GM18508 (cell line): ENCODE measurements around the gene SUSD1.

Experiments used
- ATAC-seq: cut with Tn5 transposase; IDR thresholded peaks from one replicate; pipeline ENCODE4 v1.9.1; 2021; ENCODE audit warnings: moderate number of reproducible peaks; ENCODE audit not compliant: insufficient read depth, unreplicated experiment

The SUSD1 gene

GRCh38 chr9:112110094-112110776 is 64.9 kb downstream of the SUSD1 start:
- no peak for ATAC-seq

- ATAC-seq, result no peak
Measured at GRCh38 chr9:112104901-112105300, 70.2 kb downstream of the SUSD1 start.

GRCh38 chr9:112104401-112104800 is 70.7 kb downstream of the SUSD1 start:
- ATAC-seq, result no peak

- ATAC-seq, result no peak
Measured at GRCh38 chr9:112103405-112103804, 71.7 kb downstream of the SUSD1 start.

GRCh38 chr9:112097712-112098688 is 77.1 kb downstream of the SUSD1 start:
- ATAC-seq, result no peak

GRCh38 chr9:112094948-112095681 is 80.0 kb downstream of the SUSD1 start:
- no peak for ATAC-seq

GRCh38 chr9:112094241-112094640 is 80.9 kb downstream of the SUSD1 start:
- ATAC-seq, result no peak

- ATAC-seq, result no peak
Measured at GRCh38 chr9:112093870-112094216, 81.3 kb downstream of the SUSD1 start.

- ATAC-seq, result no peak
Measured at GRCh38 chr9:112093147-112093869, 81.8 kb downstream of the SUSD1 start.

GRCh38 chr9:112091810-112092209 is 83.3 kb downstream of the SUSD1 start:
- ATAC-seq, result no peak

- no peak for ATAC-seq
Measured at GRCh38 chr9:112087506-112087905, 87.6 kb downstream of the SUSD1 start.

- no peak for ATAC-seq
Measured at GRCh38 chr9:112086627-112087026, 88.5 kb downstream of the SUSD1 start.

GRCh38 chr9:112084907-112085306 is 90.2 kb downstream of the SUSD1 start:
- no peak for ATAC-seq

GRCh38 chr9:112084334-112084733 is 90.8 kb downstream of the SUSD1 start:
- no peak for ATAC-seq

- no peak for ATAC-seq
Measured at GRCh38 chr9:112081918-112082729, 93.0 kb downstream of the SUSD1 start.

GRCh38 chr9:112080831-112081542 is 94.1 kb downstream of the SUSD1 start:
- ATAC-seq, result no peak

- peak; percentile 73 for ATAC-seq
Measured at GRCh38 chr9:112078432-112078831, 96.7 kb downstream of the SUSD1 start.

- ATAC-seq, result no peak
Measured at GRCh38 chr9:112076814-112077213, 98.3 kb downstream of the SUSD1 start.

GRCh38 chr9:112075009-112075378 is 100.1 kb downstream of the SUSD1 start:
- ATAC-seq, result no peak
